DOHH2 (cell line): ENCODE measurements around the gene IRF2.

ENCODE experiments used
- H3F3A ChIP-seq: fragments of 200-600 bp; sonication (generic), shearing (Covaris generic); 2 replicates; pipeline ENCODE4 v1.6.0; 2016; ENCODE audit warnings: antibody characterized with exemption, mild to moderate bottlenecking; ENCODE audit not compliant: control insufficient read depth, insufficient read depth
- H3K27ac ChIP-seq: fragments of 200-600 bp; sonication (generic); 2 replicates; pipeline ENCODE4 v1.5.1; 2014; ENCODE audit warnings: low read depth, mild to moderate bottlenecking, low read length, moderate library complexity
- H3K27me3 ChIP-seq: fragments of 200-600 bp; sonication (generic); 2 replicates; pipeline ENCODE4 v1.6.1; 2014; ENCODE audit warnings: mild to moderate bottlenecking, low read length, mixed read lengths; ENCODE audit not compliant: control insufficient read depth
- H3K36me3 ChIP-seq: fragments of 200-600 bp; sonication (generic); 2 replicates; pipeline ENCODE4 v1.6.1; 2014; ENCODE audit warnings: mild to moderate bottlenecking, low read length, moderate library complexity, mixed read lengths; ENCODE audit not compliant: control insufficient read depth
- H3K4me1 ChIP-seq: fragments of 200-600 bp; sonication (generic); 2 replicates; pipeline ENCODE4 v1.6.1; 2014; ENCODE audit warnings: mild to moderate bottlenecking, low read length, mixed read lengths; ENCODE audit not compliant: control insufficient read depth
- H3K4me2 ChIP-seq: fragments of 200-600 bp; sonication (generic); 2 replicates; pipeline ENCODE4 v1.6.0; 2014; ENCODE audit warnings: mild to moderate bottlenecking, low read length, moderate library complexity
- H3K4me3 ChIP-seq: fragments of 200-600 bp; sonication (generic); 2 replicates; pipeline ENCODE4 v1.5.1; 2014; ENCODE audit warnings: mild to moderate bottlenecking, low read length, mixed read lengths
- H3K79me2 ChIP-seq: fragments of 200-600 bp; sonication (generic); 2 replicates; pipeline ENCODE4 v1.6.1; 2014; ENCODE audit warnings: mild to moderate bottlenecking, low read length, mixed read lengths; ENCODE audit not compliant: control insufficient read depth
- H3K9me2 ChIP-seq: fragments of 200-600 bp; sonication (generic); replicated peaks from 2 replicates; pipeline ENCODE4 v1.6.1; 2014; ENCODE audit warnings: mild to moderate bottlenecking, low read length, mixed read lengths; ENCODE audit not compliant: control insufficient read depth
- H3K9me3 ChIP-seq: fragments of 200-600 bp; sonication (generic); 2 replicates; pipeline ENCODE4 v1.6.1; 2014; ENCODE audit warnings: antibody characterized with exemption, low read length, mixed read lengths; ENCODE audit not compliant: control insufficient read depth, insufficient read depth
- H4K20me1 ChIP-seq: fragments of 200-600 bp; sonication (generic); 2 replicates; pipeline ENCODE4 v1.6.0; 2014; ENCODE audit warnings: low read depth, mild to moderate bottlenecking, antibody characterized with exemption, low read length, moderate library complexity; ENCODE audit not compliant: control insufficient read depth, insufficient read depth
- EZH2phosphoT487 ChIP-seq: fragments of 200-600 bp; sonication (generic); IDR thresholded peaks from 2 replicates; pipeline ENCODE4 v1.6.1; 2017; ENCODE audit warnings: borderline replicate concordance, mild to moderate bottlenecking, antibody characterized with exemption, low read length, moderate library complexity, mixed read lengths
- TF ChIP-seq, protein P1 (sequence below): fragments of 200-600 bp; sonication (generic); IDR thresholded peaks from one replicate; pipeline ENCODE4 v1.5.1; 2014; ENCODE audit warnings: antibody characterized with exemption, mild to moderate bottlenecking, low read depth, low read length; ENCODE audit not compliant: poor library complexity, severe bottlenecking

The IRF2 gene

DNA sequence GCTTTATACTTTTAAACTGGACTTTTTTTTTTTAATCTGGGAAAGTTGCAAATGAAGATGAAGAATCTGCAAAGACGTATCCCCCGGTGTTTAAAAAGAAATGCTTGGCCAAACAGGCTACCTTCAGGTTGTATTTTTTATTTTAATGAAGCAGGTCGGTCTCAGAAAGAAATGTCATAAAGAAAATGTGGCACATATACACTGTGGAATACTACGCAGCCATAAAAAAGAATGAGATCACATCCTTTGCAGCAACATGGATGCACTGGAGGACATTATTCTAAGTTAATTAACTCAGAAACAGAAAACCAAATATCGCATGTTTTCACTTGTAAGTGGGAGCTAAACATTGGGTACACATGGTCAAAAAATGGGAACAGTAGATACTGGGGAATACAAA lies 123.4 kb downstream of the IRF2 start:
- Histone ChIP-seq H3K4me1 (peaks cover 49% of the 10 kb centered on the region), H3F3A (no peaks in the 10 kb centered on the region; the same call in 1 of the 2 replicates), H4K20me1 (no peaks in the 10 kb centered on the region), H3K4me3 (no peak overlapping the region), H3K36me3 (no peaks in the 10 kb centered on the region), H3K9me3 (no peaks in the 10 kb centered on the region), H3K79me2 (no peaks in the 10 kb centered on the region), H3K4me2 (no peak overlapping the region), H3K27me3 (peaks cover 59% of the 10 kb centered on the region), H3K9me2 (no peaks in the 10 kb centered on the region), H3K27ac (no peak overlapping the region)
- no peak for TF ChIP-seq EZH2phosphoT487
- TF ChIP-seq, protein P1, sequence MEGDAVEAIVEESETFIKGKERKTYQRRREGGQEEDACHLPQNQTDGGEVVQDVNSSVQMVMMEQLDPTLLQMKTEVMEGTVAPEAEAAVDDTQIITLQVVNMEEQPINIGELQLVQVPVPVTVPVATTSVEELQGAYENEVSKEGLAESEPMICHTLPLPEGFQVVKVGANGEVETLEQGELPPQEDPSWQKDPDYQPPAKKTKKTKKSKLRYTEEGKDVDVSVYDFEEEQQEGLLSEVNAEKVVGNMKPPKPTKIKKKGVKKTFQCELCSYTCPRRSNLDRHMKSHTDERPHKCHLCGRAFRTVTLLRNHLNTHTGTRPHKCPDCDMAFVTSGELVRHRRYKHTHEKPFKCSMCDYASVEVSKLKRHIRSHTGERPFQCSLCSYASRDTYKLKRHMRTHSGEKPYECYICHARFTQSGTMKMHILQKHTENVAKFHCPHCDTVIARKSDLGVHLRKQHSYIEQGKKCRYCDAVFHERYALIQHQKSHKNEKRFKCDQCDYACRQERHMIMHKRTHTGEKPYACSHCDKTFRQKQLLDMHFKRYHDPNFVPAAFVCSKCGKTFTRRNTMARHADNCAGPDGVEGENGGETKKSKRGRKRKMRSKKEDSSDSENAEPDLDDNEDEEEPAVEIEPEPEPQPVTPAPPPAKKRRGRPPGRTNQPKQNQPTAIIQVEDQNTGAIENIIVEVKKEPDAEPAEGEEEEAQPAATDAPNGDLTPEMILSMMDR: no peak

- Histone ChIP-seq H3K27me3 (peaks cover 66% of the 10 kb centered on the region), H3K27ac (no peak overlapping the region), H3F3A (no peaks in the 10 kb centered on the region), H3K4me1 (peaks cover 51% of the 10 kb centered on the region), H3K79me2 (no peaks in the 10 kb centered on the region), H3K4me2 (no peak overlapping the region), H3K9me3 (no peaks in the 10 kb centered on the region), H3K4me3 (no peak overlapping the region), H3K36me3 (no peaks in the 10 kb centered on the region), H3K9me2 (no peaks in the 10 kb centered on the region), H4K20me1 (no peaks in the 10 kb centered on the region)
- TF ChIP-seq, protein P1: no peak
- no peak for TF ChIP-seq EZH2phosphoT487
Observed at GRCh38 chr4:184350213-184350817, 124.0 kb downstream of the IRF2 start.

DNA sequence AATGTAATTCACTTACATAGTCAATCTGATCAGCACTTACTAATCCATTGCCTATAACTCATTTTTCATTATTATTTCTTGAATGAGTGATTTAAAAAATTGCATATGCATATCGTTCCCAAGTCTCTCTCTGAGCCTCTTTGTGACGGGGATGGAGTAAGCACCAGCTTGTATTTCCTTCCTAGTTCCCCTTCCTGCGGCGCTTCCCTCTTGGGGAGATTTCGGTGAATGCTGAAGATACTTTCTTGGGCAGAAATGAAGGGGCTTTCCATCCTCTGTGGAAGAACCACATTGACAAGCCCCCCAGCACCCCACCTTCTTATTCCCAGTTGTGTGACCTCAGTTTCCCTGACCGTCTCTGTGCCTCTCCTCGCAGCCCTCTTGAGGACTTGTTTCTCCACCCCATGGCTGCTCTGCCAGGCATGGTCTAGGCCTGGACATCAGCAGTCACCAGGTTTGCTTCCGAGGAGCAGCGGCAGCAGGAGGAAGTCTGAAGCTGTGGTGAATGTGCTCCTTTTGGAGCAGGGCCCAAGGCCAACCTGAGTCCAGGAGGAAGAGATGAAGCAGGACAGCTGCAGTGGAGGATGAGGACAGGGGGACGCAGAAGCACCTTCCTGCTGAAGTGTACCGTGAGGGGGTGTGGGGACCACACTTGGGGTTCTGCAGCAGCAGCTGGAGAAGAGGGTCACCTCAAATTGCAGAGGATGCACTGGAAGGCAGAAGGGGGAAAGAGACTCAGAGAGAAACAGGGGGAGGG lies 124.9 kb downstream of the IRF2 start:
- Histone ChIP-seq H3K4me2 (no peak overlapping the region), H3K79me2 (no peaks in the 10 kb centered on the region), H3K9me3 (no peaks in the 10 kb centered on the region), H3K27me3 (peaks cover 74% of the 10 kb centered on the region), H3F3A (no peaks in the 10 kb centered on the region), H3K4me3 (no peak overlapping the region), H3K9me2 (no peaks in the 10 kb centered on the region), H3K27ac (no peak overlapping the region), H4K20me1 (no peaks in the 10 kb centered on the region), H3K4me1 (peaks cover 49% of the 10 kb centered on the region), H3K36me3 (no peaks in the 10 kb centered on the region)
- no peak for TF ChIP-seq EZH2phosphoT487
- TF ChIP-seq, protein P1: no peak
